Measurements from ENCODE around the gene SMYD3. TPM values are rescaled to one million over a fixed set of nuclear protein-coding genes. Genes with fewer than 3 reads are reported as not detected.

The SMYD3 gene
- total RNA-seq, 2 experiments from 2014 or later = 22.6 to 27.0 TPM

- ATAC-seq (ENCODE audit: low read depth) (no peak), DNase-seq (no peak)
- POLR2A ChIA-PET = no interaction called here
- no peaks in the 10 kb centered on the region for H3K9me3 Mint-ChIP-seq
- no peaks in the 10 kb centered on the region for H3K27me3 Mint-ChIP-seq
- H3K4me1 Mint-ChIP-seq = no peaks in the 10 kb centered on the region
- H3K36me3 Mint-ChIP-seq = no peaks in the 10 kb centered on the region
- H3K27ac Mint-ChIP-seq = no peak overlapping the region
- no peak overlapping the region for H3K4me3 Mint-ChIP-seq
Measured at GRCh38 chr1:245772739-245773138, 734.3 kb downstream of the SMYD3 start.

- Mint-ChIP-seq H3K9me3 (no peaks in the 10 kb centered on the region), H3K27ac (no peak overlapping the region), H3K4me1 (no peaks in the 10 kb centered on the region), H3K36me3 (no peaks in the 10 kb centered on the region), H3K27me3 (no peaks in the 10 kb centered on the region), H3K4me3 (no peak overlapping the region)
- ATAC-seq (ENCODE audit: low read depth) (no peak), DNase-seq (no peak)
- POLR2A ChIA-PET = no interaction called here
Measured at GRCh38 chr1:245772325-245772724, 734.8 kb downstream of the SMYD3 start.

- no peaks in the 10 kb centered on the region for H3K4me1 Mint-ChIP-seq
Measured at GRCh38 chr1:245771511-245772281, 735.4 kb downstream of the SMYD3 start.

GRCh38 chr1:245770156-245770555 lies 736.9 kb downstream of the SMYD3 start:
- no peaks in the 10 kb centered on the region for H3K4me1 Mint-ChIP-seq
- no peak overlapping the region for H3K27ac Mint-ChIP-seq
- no peaks in the 10 kb centered on the region for H3K9me3 Mint-ChIP-seq
- DNase-seq (no peak), ATAC-seq (ENCODE audit: low read depth) (no peak)
- POLR2A ChIA-PET = no interaction called here
- H3K36me3 Mint-ChIP-seq = no peaks in the 10 kb centered on the region
- H3K4me3 Mint-ChIP-seq = no peak overlapping the region
- no peaks in the 10 kb centered on the region for H3K27me3 Mint-ChIP-seq

More at GRCh38 chr1:245771511-245772281, 735.4 kb downstream of the SMYD3 start:
- Mint-ChIP-seq H3K27ac (no peak overlapping the region), H3K4me3 (no peak overlapping the region), H3K9me3 (no peaks in the 10 kb centered on the region), H3K27me3 (no peaks in the 10 kb centered on the region), H3K36me3 (no peaks in the 10 kb centered on the region)
- no peak for ATAC-seq (ENCODE audit: low read depth)
- POLR2A ChIA-PET = no interaction called here
- no peak for DNase-seq

- Mint-ChIP-seq H3K27me3 (no peaks in the 10 kb centered on the region), H3K4me1 (no peaks in the 10 kb centered on the region), H3K9me3 (no peaks in the 10 kb centered on the region), H3K36me3 (no peaks in the 10 kb centered on the region), H3K27ac (no peak overlapping the region), H3K4me3 (no peak overlapping the region)
- POLR2A ChIA-PET = no interaction called here
- no peak for ATAC-seq (ENCODE audit: low read depth)
- DNase-seq = no peak
Measured at GRCh38 chr1:245768596-245768995, 738.5 kb downstream of the SMYD3 start.

GRCh38 chr1:245765230-245766000 lies 741.7 kb downstream of the SMYD3 start:
- Mint-ChIP-seq H3K4me1 (no peaks in the 10 kb centered on the region), H3K27me3 (no peaks in the 10 kb centered on the region), H3K27ac (no peak overlapping the region), H3K9me3 (peaks cover 1% of the 10 kb centered on the region), H3K36me3 (peaks cover 5% of the 10 kb centered on the region), H3K4me3 (no peak overlapping the region)
- DNase-seq (no peak), ATAC-seq (ENCODE audit: low read depth) (no peak)
- POLR2A ChIA-PET = no interaction called here

- DNase-seq (no peak), ATAC-seq (ENCODE audit: low read depth) (no peak)
- H3K4me1 Mint-ChIP-seq = no peaks in the 10 kb centered on the region
- POLR2A ChIA-PET = no interaction called here
- H3K27me3 Mint-ChIP-seq = no peaks in the 10 kb centered on the region
- peaks cover 5% of the 10 kb centered on the region for H3K36me3 Mint-ChIP-seq
- peaks cover 2% of the 10 kb centered on the region for H3K9me3 Mint-ChIP-seq
- H3K27ac Mint-ChIP-seq = no peak overlapping the region
- H3K4me3 Mint-ChIP-seq = no peak overlapping the region
Measured at GRCh38 chr1:245763873-245764331, 743.2 kb downstream of the SMYD3 start.

GRCh38 chr1:245762396-245762910 lies 744.6 kb downstream of the SMYD3 start:
- no peaks in the 10 kb centered on the region for H3K27me3 Mint-ChIP-seq
- H3K4me1 Mint-ChIP-seq = no peaks in the 10 kb centered on the region
- no peak for ATAC-seq (ENCODE audit: low read depth)
- no peak overlapping the region for H3K27ac Mint-ChIP-seq
- DNase-seq = no peak
- POLR2A ChIA-PET = no interaction called here
- H3K36me3 Mint-ChIP-seq = peaks cover 7% of the 10 kb centered on the region
- H3K4me3 Mint-ChIP-seq = no peak overlapping the region
- peaks cover 5% of the 10 kb centered on the region for H3K9me3 Mint-ChIP-seq

- no peak for ATAC-seq (ENCODE audit: low read depth)
- Mint-ChIP-seq H3K36me3 (peaks cover 7% of the 10 kb centered on the region), H3K4me3 (no peak overlapping the region)
Measured at GRCh38 chr1:245760301-245760700, 746.8 kb downstream of the SMYD3 start.

GRCh38 chr1:245754463-245754961 lies 752.6 kb downstream of the SMYD3 start:
- Mint-ChIP-seq H3K27me3 (no peaks in the 10 kb centered on the region), H3K36me3 (peaks cover 2% of the 10 kb centered on the region), H3K9me3 (peaks cover 6% of the 10 kb centered on the region), H3K27ac (no peak overlapping the region), H3K4me1 (no peaks in the 10 kb centered on the region), H3K4me3 (no peak overlapping the region)
- DNase-seq = no peak
- ATAC-seq (ENCODE audit: low read depth) = no peak
- POLR2A ChIA-PET = no interaction called here

More at GRCh38 chr1:245760301-245760700, 746.8 kb downstream of the SMYD3 start:
- POLR2A ChIA-PET = no interaction called here
- Mint-ChIP-seq H3K27me3 (no peaks in the 10 kb centered on the region), H3K9me3 (peaks cover 5% of the 10 kb centered on the region), H3K4me1 (no peaks in the 10 kb centered on the region), H3K27ac (no peak overlapping the region)
- DNase-seq = no peak

GRCh38 chr1:245753807-245754206 lies 753.3 kb downstream of the SMYD3 start:
- POLR2A ChIA-PET = no interaction called here
- no peak for ATAC-seq (ENCODE audit: low read depth)
- Mint-ChIP-seq H3K4me3 (no peak overlapping the region), H3K36me3 (peaks cover 5% of the 10 kb centered on the region), H3K4me1 (no peaks in the 10 kb centered on the region), H3K27ac (no peak overlapping the region), H3K27me3 (no peaks in the 10 kb centered on the region), H3K9me3 (peaks cover 6% of the 10 kb centered on the region)
- DNase-seq = no peak

- no peaks in the 10 kb centered on the region for H3K27me3 Mint-ChIP-seq
- H3K36me3 Mint-ChIP-seq = peaks cover 6% of the 10 kb centered on the region
- H3K9me3 Mint-ChIP-seq = peaks cover 4% of the 10 kb centered on the region
- POLR2A ChIA-PET = no interaction called here
- H3K27ac Mint-ChIP-seq = no peak overlapping the region
- no peaks in the 10 kb centered on the region for H3K4me1 Mint-ChIP-seq
- no peak overlapping the region for H3K4me3 Mint-ChIP-seq
- ATAC-seq (ENCODE audit: low read depth) = no peak
- no peak for DNase-seq
Measured at GRCh38 chr1:245752561-245752960, 754.5 kb downstream of the SMYD3 start.

GRCh38 chr1:245751726-245752470 lies 755.2 kb downstream of the SMYD3 start:
- Mint-ChIP-seq H3K36me3 (peaks cover 10% of the 10 kb centered on the region), H3K27ac (no peak overlapping the region), H3K27me3 (no peaks in the 10 kb centered on the region), H3K4me1 (no peaks in the 10 kb centered on the region), H3K9me3 (peaks cover 8% of the 10 kb centered on the region), H3K4me3 (no peak overlapping the region)
- no peak for ATAC-seq (ENCODE audit: low read depth)
- no peak for DNase-seq
- POLR2A ChIA-PET = no interaction called here

Measured in activated naive CD8-positive, alpha-beta T cell treated with anti-CD3 and anti-CD28 coated beads, Interleukin-2, amount 10 ng/mL, durations not matched to agents 7 days and 5 days (primary cell).